Heart left ventricle (tissue), 16 donors: ENCODE results near the gene ANKRD29. TPM values are rescaled to one million over a fixed set of nuclear protein-coding genes. Genes with fewer than 3 reads are reported as not detected.

Source experiments
- ATAC-seq, 4 donors: fragments of 200-7000 bp; cut with Tn5 transposase; one replicate each; pipeline ENCODE4 v1.9.1; 2020 to 2022; ENCODE audit warnings: moderate library complexity in 4 of 4, mild to moderate bottlenecking in 3 of 4, moderate number of reproducible peaks in 1 of 4
- DNase-seq, 5 donors: peaks; one replicate each; pipeline ENCODE4 v3.0.0-alpha.2; 2020
- H3K27ac ChIP-seq, 12 donors: fragments of 200-600 bp; sonication (generic) in 4 of 12; one replicate each; pipeline versions ENCODE4 v1.5.0 to v1.8.0; 2016 to 2022; ENCODE audit warnings: mild to moderate bottlenecking in 2 of 12
- H3K27me3 ChIP-seq, 9 donors: fragments of 200-600 bp; sonication (generic) in 2 of 9; one replicate each; pipeline versions ENCODE4 v1.5.1 to v1.8.0; 2016 to 2022; ENCODE audit warnings: mild to moderate bottlenecking in 3 of 9
- H3K36me3 ChIP-seq, 9 donors: fragments of 200-600 bp; sonication (generic) in 2 of 9; one replicate each; pipeline versions ENCODE4 v1.5.0 to v1.8.0; 2018 to 2022; ENCODE audit warnings: mild to moderate bottlenecking in 2 of 9
- H3K4me1 ChIP-seq, 12 donors: fragments of 200-600 bp; sonication (generic) in 4 of 12; one replicate each; pipeline versions ENCODE4 v1.5.0 to v1.8.0; 2016 to 2022; ENCODE audit warnings: mild to moderate bottlenecking in 3 of 12
- H3K4me3 ChIP-seq, 12 donors: fragments of 200-600 bp; sonication (generic) in 4 of 12; one replicate each; pipeline versions ENCODE4 v1.5.0 to v1.8.0; 2017 to 2022; ENCODE audit warnings: mild to moderate bottlenecking in 9 of 12, moderate library complexity in 4 of 12
- H3K9me3 ChIP-seq, 12 donors: fragments of 200-600 bp; sonication (generic) in 4 of 12; one replicate each; pipeline versions ENCODE4 v1.5.0 to v1.8.0; 2016 to 2022; ENCODE audit warnings: mild to moderate bottlenecking in 1 of 12
- POLR2A ChIP-seq, 2 donors: fragments of 450-650 bp; IDR thresholded peaks; one replicate each; pipeline ENCODE4 v1.6.1; 2017; ENCODE audit warnings: antibody characterized with exemption in 2 of 2, mild to moderate bottlenecking in 2 of 2, moderate library complexity in 2 of 2
- WGBS, 4 donors: extraction: QIAGEN DNeasy Blood & Tissue Kit in 2 of 4; methylation state at CpG; one replicate each; pipeline versions ENCODE4 v1.1.5 to v1.1.7; 2013 to 2018; 5-methylcytosine and 5-hydroxymethylcytosine counted together
- intact Hi-C, 10 donors: fragments of 100-400 bp; cut with DNase I; formaldehyde crosslinking; loops; one replicate each; pipeline versions ENCODE4 v1.11.1 to v1.14.2; 2022
- polyA plus RNA-seq, 2 donors: library from polyadenylated mRNA; stranded (reverse); fragments of 200-250 nt; gene quantifications; one replicate each; pipeline ENCODE4 v1.2.3, GENCODE V29; 2013
- total RNA-seq, 9 donors: library from RNA; depleted of rRNA in 2 of 9; stranded (reverse); fragments of >200 nt in 2 of 9; fragmentation: NEBNext Ultra II Directional in 3 of 9; extraction: Animal tissue kit (Norgen Biotek cat#: 25700) in 3 of 9; gene quantifications; one replicate each; pipeline versions ENCODE4 v1.1.0 to v1.2.4, GENCODE V29; 2016 to 2023
- TF ChIP-seq, protein P1 (sequence below), 12 donors: fragments of 200-600 bp; sonication (generic) in 4 of 12; IDR thresholded peaks; one replicate each; pipeline versions ENCODE4 v1.5.0 to v1.8.0; 2018 to 2022; ENCODE audit warnings: antibody characterized with exemption in 12 of 12, mild to moderate bottlenecking in 5 of 12
- donor health status: ischemic (EF 13 %, LVEDD 7.1; RV severe dilation, severe dysfunction).
- donor health status: healthy with polysubstance abuse.
- donor health status: DM: no; HTN: yes; CAD: no.
- donor health status: DM: no; HTN: no; CAD: no.
- donor health status: ischemic (EF 25% LVEDD 6.9; RV normal size, moderate dysfunction).
- donor health status: ischemic (EF 25% LVEDD 5.7; RV mildly dilated, moderate dysfunction).
- donor health status: healthy.
- donor health status: DM: yes; HTN: yes; CAD: no.
- donor health status: ischemic (EF 35%, LVEDD 5.7; RV mildly dilated, moderate dysfunction).
- donor health status: nonischemic (EF 11% LVEDD 7.7; RV severe dilation, severe dysfunction).
- donor health status: DM: yes; HTN: yes; CAD: no.
- donor health status: PGD.
- donor health status: ischemic (EF 29% LVEDD 5.4; RV normal size, mild dysfunction).
- donor health status: nonischemic (EF 23%, LVEDD 6.1; RV moderate dilation, normal function).

The ANKRD29 gene
- total and polyA plus RNA-seq, 11 donors, result 1.7 to 7.1 (median 4.9) TPM

DNA sequence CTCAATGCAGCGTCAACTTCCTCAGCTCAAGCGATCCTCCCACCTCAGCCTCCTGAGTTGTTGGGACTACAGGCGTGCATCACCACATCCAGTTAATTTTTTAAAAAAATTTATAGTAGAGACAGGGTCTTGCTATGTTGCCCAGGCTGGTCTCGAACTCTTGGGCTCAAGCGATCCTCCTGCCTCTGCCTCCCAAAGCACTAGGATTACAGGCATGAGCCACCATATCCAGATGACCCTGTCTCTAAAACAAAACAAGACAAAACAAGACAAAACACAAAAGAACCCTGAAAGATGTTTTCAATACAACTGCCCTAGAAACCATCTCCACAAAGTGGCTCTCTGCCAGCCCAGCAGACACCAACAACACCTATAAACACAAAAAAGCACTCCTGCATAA is 31.4 kb downstream of the ANKRD29 start:
- 94 to 98% (median 96%) methylated on average over 5 of the region's 5 CpGs for whole genome bisulfite sequencing, 4 donors
- Histone ChIP-seq H3K36me3 (peaks cover 0 to 30% (median 0%) of the 10 kb centered on the region in 9 donors), H3K9me3 (no peaks in the 10 kb centered on the region), H3K27ac (no peak overlapping the region), H3K27me3 (no peaks in the 10 kb centered on the region), H3K4me3 (no peak overlapping the region), H3K4me1 (peaks cover 0 to 11% (median 0%) of the 10 kb centered on the region in 12 donors)
- ATAC-seq (no peak), DNase-seq (no peak)
- intact Hi-C loops, result no loop called here
- no peak for TF ChIP-seq POLR2A (IDR thresholded peaks at IDR 0.05)
- TF ChIP-seq, protein P1, sequence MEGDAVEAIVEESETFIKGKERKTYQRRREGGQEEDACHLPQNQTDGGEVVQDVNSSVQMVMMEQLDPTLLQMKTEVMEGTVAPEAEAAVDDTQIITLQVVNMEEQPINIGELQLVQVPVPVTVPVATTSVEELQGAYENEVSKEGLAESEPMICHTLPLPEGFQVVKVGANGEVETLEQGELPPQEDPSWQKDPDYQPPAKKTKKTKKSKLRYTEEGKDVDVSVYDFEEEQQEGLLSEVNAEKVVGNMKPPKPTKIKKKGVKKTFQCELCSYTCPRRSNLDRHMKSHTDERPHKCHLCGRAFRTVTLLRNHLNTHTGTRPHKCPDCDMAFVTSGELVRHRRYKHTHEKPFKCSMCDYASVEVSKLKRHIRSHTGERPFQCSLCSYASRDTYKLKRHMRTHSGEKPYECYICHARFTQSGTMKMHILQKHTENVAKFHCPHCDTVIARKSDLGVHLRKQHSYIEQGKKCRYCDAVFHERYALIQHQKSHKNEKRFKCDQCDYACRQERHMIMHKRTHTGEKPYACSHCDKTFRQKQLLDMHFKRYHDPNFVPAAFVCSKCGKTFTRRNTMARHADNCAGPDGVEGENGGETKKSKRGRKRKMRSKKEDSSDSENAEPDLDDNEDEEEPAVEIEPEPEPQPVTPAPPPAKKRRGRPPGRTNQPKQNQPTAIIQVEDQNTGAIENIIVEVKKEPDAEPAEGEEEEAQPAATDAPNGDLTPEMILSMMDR (IDR thresholded peaks at IDR 0.05), result no peak

DNA sequence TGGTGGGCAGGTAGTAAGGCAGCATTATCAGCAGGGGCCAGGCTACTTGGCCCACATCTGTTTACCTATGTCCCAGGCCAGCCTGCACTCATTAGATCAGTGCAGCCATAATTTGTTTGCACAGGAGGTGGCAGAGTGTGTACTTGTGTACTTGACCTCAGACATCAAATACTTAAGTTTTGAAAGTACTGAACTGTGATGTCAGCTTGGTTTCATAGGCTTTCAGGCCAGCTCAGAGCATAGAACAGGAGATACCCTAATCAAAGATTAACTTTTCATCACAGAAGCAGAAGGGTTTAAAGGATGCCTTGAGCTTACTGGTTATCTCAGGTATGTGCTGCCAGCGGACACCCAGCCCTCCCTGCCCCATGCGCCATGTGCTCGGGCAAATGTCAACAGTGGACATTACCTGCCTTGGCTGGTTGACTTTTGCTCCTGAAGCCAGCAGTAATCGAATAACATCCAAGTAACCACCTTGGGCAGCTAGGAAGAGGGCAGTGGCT is 33.2 kb downstream of the ANKRD29 start:
- H3K4me1 ChIP-seq, result peaks cover 0 to 11% (median 0%) of the 10 kb centered on the region in 12 donors
- no peak overlapping the region for H3K4me3 ChIP-seq
- ATAC-seq, result no peak
- TF ChIP-seq, protein P1 (IDR thresholded peaks at IDR 0.05), result no peak
- TF ChIP-seq POLR2A (IDR thresholded peaks at IDR 0.05), result no peak
- DNase-seq, result no peak
- WGBS, 4 donors, result 88 to 94% (median 92%) methylated on average over 4 of the region's 4 CpGs
- H3K36me3 ChIP-seq, result peaks cover 0 to 29% (median 0%) of the 10 kb centered on the region in 9 donors
- intact Hi-C loops, result loop anchor here in 5 of 10 donors (5.0 to 10.0 kb wide), 4 partner anchors 38 to 485 kb away; no protein-coding TSS in a partner anchor
- no peaks in the 10 kb centered on the region for H3K27me3 ChIP-seq
- no peaks in the 10 kb centered on the region for H3K9me3 ChIP-seq
- H3K27ac ChIP-seq, result no peak overlapping the region

DNA sequence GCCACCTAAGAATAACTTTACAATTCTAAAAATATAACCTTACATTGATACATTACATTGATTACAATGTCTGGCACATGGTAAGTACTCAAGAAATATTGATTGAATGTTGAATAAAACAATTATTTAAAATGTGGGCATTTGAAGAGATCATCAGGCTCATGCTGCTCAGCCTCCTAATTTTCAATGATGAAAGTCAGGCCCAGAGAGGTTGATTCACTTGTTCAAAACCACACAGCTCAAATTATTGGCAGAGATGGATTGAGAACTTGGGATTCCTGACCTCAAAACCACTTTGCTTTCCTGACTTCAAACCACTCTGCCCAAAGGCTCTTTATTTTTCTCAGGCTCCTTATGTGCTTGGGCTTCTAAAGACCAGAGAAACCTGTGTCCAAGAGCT is 34.7 kb downstream of the ANKRD29 start:
- Histone ChIP-seq H3K4me3 (no peak overlapping the region), H3K36me3 (peaks cover 0 to 21% (median 0%) of the 10 kb centered on the region in 9 donors), H3K27me3 (no peaks in the 10 kb centered on the region), H3K4me1 (peaks cover 0 to 11% (median 0%) of the 10 kb centered on the region in 12 donors), H3K9me3 (no peaks in the 10 kb centered on the region), H3K27ac (no peak overlapping the region)
- intact Hi-C loops, result loop anchor here in 5 of 10 donors (5.0 to 10.0 kb wide), 4 partner anchors 39 to 487 kb away; no protein-coding TSS in a partner anchor
- TF ChIP-seq, protein P1 (IDR thresholded peaks at IDR 0.05), result no peak
- no peak for TF ChIP-seq POLR2A (IDR thresholded peaks at IDR 0.05)
- no peak for ATAC-seq
- DNase-seq, result no peak

DNA sequence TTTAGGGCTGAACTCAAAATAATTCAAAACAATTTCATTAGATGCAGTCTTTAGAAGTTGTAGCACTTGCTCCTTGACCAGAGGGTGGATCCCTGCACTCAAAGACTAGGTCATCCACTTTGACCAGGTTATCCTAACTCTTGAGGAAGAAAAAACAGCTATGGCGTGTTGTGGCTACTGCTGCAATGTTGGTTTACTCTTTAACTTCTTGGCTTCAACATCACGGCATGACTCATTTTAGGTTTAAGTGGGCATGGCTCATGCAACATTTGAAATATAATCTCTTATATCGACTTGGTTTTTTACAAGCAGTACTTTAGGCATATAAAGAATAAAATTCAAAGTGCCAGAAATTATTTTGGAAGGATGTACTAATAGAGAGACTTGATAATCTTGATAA is 35.4 kb downstream of the ANKRD29 start:
- no peak for DNase-seq
- intact Hi-C loops, result loop anchor here in 5 of 10 donors (5.0 to 10.0 kb wide), 4 partner anchors 40 to 487 kb away; no protein-coding TSS in a partner anchor
- Histone ChIP-seq H3K36me3 (peaks cover 0 to 18% (median 0%) of the 10 kb centered on the region in 9 donors), H3K4me3 (no peak overlapping the region), H3K27me3 (no peaks in the 10 kb centered on the region), H3K27ac (peak overlapping the region in 1 of 12 donors; percentile 32), H3K4me1 (peaks cover 0 to 11% (median 0%) of the 10 kb centered on the region in 12 donors), H3K9me3 (no peaks in the 10 kb centered on the region)
- ATAC-seq, result no peak
- WGBS, 4 donors, result 80 to 88% (median 84%) methylated on average over 3 of the region's 3 CpGs
- no peak for TF ChIP-seq POLR2A (IDR thresholded peaks at IDR 0.05)
- TF ChIP-seq, protein P1 (IDR thresholded peaks at IDR 0.05), result no peak
